ENCODE measurements around the gene EDIL3.

DNA sequence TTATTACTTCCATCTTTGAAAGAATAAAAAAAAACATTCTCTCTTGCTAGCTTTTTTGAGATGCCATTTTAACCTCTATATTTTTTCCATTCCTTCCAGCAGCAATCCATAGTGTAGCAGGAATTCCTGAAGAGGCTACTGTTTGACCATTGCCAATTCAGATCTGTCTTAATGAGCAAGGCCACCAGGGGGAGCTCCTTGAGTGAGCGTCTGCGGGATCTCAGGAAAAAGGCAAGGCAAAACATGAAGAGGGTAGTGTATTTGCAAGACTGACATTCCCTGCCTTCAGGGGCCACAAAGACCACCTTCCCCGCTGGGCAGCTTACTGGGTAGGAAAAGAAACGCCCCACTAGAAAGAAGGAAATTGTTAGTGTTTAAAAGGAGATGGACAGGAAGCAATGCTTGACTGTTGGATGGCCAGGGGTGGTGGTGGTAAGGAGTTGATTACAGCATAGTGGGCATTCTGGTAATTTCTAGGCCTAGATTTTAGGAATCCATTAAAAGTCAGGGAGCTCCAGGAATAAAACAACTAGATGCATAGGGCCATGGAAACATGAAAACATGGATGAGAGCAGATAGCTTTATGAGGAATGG is 457.4 kb downstream of the EDIL3 start:
- TF ChIP-seq, protein P1, sequence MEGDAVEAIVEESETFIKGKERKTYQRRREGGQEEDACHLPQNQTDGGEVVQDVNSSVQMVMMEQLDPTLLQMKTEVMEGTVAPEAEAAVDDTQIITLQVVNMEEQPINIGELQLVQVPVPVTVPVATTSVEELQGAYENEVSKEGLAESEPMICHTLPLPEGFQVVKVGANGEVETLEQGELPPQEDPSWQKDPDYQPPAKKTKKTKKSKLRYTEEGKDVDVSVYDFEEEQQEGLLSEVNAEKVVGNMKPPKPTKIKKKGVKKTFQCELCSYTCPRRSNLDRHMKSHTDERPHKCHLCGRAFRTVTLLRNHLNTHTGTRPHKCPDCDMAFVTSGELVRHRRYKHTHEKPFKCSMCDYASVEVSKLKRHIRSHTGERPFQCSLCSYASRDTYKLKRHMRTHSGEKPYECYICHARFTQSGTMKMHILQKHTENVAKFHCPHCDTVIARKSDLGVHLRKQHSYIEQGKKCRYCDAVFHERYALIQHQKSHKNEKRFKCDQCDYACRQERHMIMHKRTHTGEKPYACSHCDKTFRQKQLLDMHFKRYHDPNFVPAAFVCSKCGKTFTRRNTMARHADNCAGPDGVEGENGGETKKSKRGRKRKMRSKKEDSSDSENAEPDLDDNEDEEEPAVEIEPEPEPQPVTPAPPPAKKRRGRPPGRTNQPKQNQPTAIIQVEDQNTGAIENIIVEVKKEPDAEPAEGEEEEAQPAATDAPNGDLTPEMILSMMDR (conservative IDR thresholded peaks at IDR 0.05; ENCODE audit: low read length) = peak; percentile 88
- TF ChIP-seq EZH2phosphoT487 (IDR thresholded peaks at IDR 0.05; ENCODE audit: borderline replicate concordance, low read depth, low read length) = no peak
